Parathyroid adenoma (tissue), 2 donors: ENCODE measurements around the gene BANP.

Source experiments
- H2AFZ ChIP-seq: fragments of 300-600 bp; sonication (generic); one replicate; pipeline ENCODE4 v1.7.0; 2017; ENCODE audit warnings: antibody characterized with exemption, mild to moderate bottlenecking
- H3K27ac ChIP-seq: fragments of 300-600 bp; sonication (generic); one replicate; pipeline ENCODE4 v1.7.0; 2017
- H3K27me3 ChIP-seq: fragments of 300-600 bp; sonication (generic); one replicate; pipeline ENCODE4 v1.7.0; 2017; ENCODE audit warnings: low read length; ENCODE audit not compliant: control insufficient read depth, insufficient read depth
- H3K36me3 ChIP-seq: fragments of 300-600 bp; sonication (generic); one replicate; pipeline ENCODE4 v1.7.0; 2017; ENCODE audit warnings: low read length; ENCODE audit not compliant: control insufficient read depth, insufficient read depth
- H3K4me1 ChIP-seq: fragments of 300-600 bp; sonication (generic); one replicate; pipeline ENCODE4 v1.7.0; 2017; ENCODE audit warnings: control low read depth
- H3K4me2 ChIP-seq: fragments of 300-600 bp; sonication (generic); one replicate; pipeline ENCODE4 v1.7.0; 2017; ENCODE audit warnings: low read length
- H3K4me3 ChIP-seq: fragments of 300-600 bp; sonication (generic); one replicate; pipeline ENCODE4 v1.7.0; 2017; ENCODE audit warnings: low read depth, low read length
- H3K79me2 ChIP-seq: fragments of 300-600 bp; sonication (generic); one replicate; pipeline ENCODE4 v1.7.0; 2017; ENCODE audit warnings: control low read depth
- H3K9ac ChIP-seq: fragments of 300-600 bp; sonication (generic); one replicate; pipeline ENCODE4 v1.7.0; 2017; ENCODE audit warnings: mild to moderate bottlenecking
- H3K9me3 ChIP-seq: fragments of 300-600 bp; sonication (generic); one replicate; pipeline ENCODE4 v1.7.0; 2017; ENCODE audit warnings: low read length; ENCODE audit not compliant: control insufficient read depth
- TF ChIP-seq, protein P1 (sequence below): fragments of 300-600 bp; sonication (generic); IDR thresholded peaks from one replicate; pipeline ENCODE4 v1.7.0; 2017; ENCODE audit warnings: antibody characterized with exemption, mild to moderate bottlenecking
- donor health status: primary hyperparathyroidism.

The BANP gene

DNA sequence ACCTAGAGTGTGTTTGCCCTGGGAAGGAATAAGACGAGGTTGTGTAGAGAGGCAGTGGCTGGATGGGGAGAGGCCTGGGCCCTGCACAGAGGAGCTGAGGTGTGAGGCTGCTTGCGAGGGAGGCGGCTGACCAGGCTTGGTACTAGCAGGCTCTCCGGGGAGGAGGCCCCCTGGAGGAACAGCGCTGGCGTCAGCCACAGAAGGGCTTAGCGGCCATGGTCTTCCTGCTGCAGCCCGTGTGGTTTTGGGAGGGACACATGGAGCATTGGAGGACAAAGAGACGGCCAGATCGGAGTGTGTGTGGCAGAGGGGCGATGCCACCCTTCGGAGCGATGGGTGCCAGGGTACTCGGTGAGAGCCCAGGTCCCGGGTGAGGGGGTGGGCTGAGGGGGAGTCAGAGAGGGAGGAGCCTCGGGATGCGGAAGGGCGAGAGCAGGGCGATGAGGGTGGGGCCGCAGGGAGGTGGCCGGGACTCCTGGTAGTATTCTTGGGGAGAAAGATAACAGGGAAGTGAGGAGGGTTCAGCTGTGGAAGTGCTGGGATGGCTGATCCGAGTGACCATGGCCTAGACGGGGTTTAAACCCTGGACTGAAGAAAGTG, 8.3 kb downstream of the BANP start:
- Histone ChIP-seq H3K27ac (no peak overlapping the region), H3K9me3 (no peaks in the 10 kb centered on the region), H3K27me3 (no peaks in the 10 kb centered on the region), H3K9ac (no peak overlapping the region), H2AFZ (no peak overlapping the region), H3K36me3 (no peaks in the 10 kb centered on the region), H3K4me1 (peaks cover 26% of the 10 kb centered on the region), H3K4me3 (no peak overlapping the region), H3K4me2 (no peak overlapping the region), H3K79me2 (peaks cover 75% of the 10 kb centered on the region)
- TF ChIP-seq, protein P1, sequence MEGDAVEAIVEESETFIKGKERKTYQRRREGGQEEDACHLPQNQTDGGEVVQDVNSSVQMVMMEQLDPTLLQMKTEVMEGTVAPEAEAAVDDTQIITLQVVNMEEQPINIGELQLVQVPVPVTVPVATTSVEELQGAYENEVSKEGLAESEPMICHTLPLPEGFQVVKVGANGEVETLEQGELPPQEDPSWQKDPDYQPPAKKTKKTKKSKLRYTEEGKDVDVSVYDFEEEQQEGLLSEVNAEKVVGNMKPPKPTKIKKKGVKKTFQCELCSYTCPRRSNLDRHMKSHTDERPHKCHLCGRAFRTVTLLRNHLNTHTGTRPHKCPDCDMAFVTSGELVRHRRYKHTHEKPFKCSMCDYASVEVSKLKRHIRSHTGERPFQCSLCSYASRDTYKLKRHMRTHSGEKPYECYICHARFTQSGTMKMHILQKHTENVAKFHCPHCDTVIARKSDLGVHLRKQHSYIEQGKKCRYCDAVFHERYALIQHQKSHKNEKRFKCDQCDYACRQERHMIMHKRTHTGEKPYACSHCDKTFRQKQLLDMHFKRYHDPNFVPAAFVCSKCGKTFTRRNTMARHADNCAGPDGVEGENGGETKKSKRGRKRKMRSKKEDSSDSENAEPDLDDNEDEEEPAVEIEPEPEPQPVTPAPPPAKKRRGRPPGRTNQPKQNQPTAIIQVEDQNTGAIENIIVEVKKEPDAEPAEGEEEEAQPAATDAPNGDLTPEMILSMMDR = no peak

- H3K9me3 ChIP-seq = no peaks in the 10 kb centered on the region
- no peak overlapping the region for H3K4me3 ChIP-seq
- H3K9ac ChIP-seq = no peak overlapping the region
- no peak overlapping the region for H3K4me2 ChIP-seq
- no peak overlapping the region for H3K27ac ChIP-seq
- peaks cover 19% of the 10 kb centered on the region for H3K4me1 ChIP-seq
- H2AFZ ChIP-seq = no peak overlapping the region
- H3K27me3 ChIP-seq = no peaks in the 10 kb centered on the region
- H3K36me3 ChIP-seq = no peaks in the 10 kb centered on the region
- peaks cover 78% of the 10 kb centered on the region for H3K79me2 ChIP-seq
- TF ChIP-seq, protein P1 = no peak
These were observed 9.1 kb downstream of the BANP start for GRCh38 chr16:87960296-87960695.

DNA sequence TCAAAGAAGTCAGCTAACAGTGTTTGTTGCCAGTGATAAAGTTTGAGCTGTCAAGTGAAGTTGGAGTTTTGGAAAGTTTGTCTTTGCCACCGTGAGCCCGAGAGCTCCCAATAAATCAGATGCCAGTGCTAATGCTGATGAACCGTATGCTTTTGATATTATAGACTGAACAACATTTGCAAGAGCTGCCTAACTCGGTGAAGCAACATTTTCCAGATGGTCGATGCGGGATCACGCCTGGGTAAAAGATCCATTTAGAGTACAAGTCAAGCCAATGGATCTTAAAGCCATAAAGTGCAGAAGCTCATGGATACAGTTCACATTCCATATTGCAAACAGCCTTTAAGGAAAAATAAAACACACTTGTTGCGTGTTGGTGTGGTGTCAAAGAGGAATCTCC, 9.6 kb downstream of the BANP start:
- Histone ChIP-seq H3K9me3 (no peaks in the 10 kb centered on the region), H3K36me3 (no peaks in the 10 kb centered on the region), H3K79me2 (peaks cover 76% of the 10 kb centered on the region), H3K27ac (no peak overlapping the region), H3K4me3 (no peak overlapping the region), H3K4me2 (no peak overlapping the region), H3K4me1 (peaks cover 14% of the 10 kb centered on the region), H3K27me3 (no peaks in the 10 kb centered on the region), H3K9ac (no peak overlapping the region), H2AFZ (no peak overlapping the region)
- TF ChIP-seq, protein P1 = no peak

- TF ChIP-seq, protein P1 = no peak
- Histone ChIP-seq H3K4me2 (no peak overlapping the region), H3K79me2 (peaks cover 78% of the 10 kb centered on the region), H3K9ac (no peak overlapping the region), H3K27ac (no peak overlapping the region), H3K36me3 (no peaks in the 10 kb centered on the region), H3K9me3 (no peaks in the 10 kb centered on the region), H3K27me3 (no peaks in the 10 kb centered on the region), H3K4me3 (no peak overlapping the region), H2AFZ (no peak overlapping the region), H3K4me1 (peaks cover 14% of the 10 kb centered on the region)
These were observed 10.4 kb downstream of the BANP start for GRCh38 chr16:87961623-87962022.

DNA sequence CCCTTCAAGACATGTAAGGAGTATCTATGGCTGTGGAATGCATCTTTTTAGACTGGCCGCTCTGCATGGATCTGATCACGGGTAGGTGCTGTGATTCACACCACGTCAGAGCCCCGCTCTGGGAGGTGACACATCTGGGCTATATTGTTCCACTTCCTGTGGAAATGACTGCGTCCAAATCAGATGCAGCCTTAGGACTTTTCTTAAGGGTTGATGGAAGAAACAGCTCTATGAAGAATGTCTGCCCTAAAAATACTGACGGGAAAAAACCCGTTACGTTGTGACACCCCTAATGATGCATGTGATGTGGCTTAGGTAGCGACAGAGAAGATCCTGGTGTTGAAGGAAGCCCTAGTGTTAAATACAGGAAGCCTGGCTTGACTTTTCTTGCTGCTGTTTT, 12.2 kb downstream of the BANP start:
- Histone ChIP-seq H3K79me2 (peaks cover 72% of the 10 kb centered on the region), H3K4me2 (no peak overlapping the region), H3K9ac (no peak overlapping the region), H3K36me3 (no peaks in the 10 kb centered on the region), H3K27ac (no peak overlapping the region), H2AFZ (no peak overlapping the region), H3K4me3 (no peak overlapping the region), H3K27me3 (no peaks in the 10 kb centered on the region), H3K9me3 (no peaks in the 10 kb centered on the region), H3K4me1 (peaks cover 12% of the 10 kb centered on the region)
- TF ChIP-seq, protein P1 = no peak
